ENCODE measurements around the gene EGFLAM. TPM values are rescaled to one million over a fixed set of nuclear protein-coding genes. Genes with fewer than 3 reads are reported as not detected.

EGFLAM gene
- total and polyA plus RNA-seq, 2 experiments from 2014 or later, result 0.24 to 1.9 TPM

DNA sequence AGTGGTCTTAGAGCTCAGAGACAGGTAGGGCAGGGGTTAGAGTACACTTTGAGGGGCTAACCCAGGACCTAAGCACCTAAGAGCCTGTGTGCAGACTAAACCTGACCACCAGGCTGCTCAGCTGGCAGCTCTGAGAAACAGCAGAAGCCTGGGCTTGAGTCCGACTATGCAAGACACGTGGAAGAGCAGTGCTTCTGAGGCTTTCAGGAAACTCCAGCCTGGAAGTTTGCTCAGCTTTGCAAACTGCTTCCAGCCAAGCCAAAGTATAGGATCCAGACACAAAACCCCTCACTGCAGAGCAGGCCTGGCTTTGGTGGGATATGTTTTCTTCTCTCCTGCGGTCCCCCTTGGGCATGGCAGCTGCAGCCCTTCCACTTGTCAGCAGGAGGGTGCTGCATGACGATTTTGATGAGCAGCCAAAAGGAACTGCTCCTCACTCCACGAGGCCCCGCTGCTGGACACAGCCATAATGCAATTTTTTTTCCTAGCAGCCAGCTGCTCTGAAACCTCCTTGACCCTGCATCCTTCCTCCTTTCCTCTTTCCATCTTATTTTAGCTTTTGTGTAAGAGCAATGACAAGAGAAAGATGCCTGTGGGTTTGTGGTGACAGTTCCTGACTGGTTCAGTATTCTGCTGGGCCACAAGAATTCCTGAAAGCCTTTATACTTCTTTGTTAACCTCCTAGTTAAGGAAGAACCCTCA is 175.0 kb downstream of the EGFLAM start:
- no peaks in the 10 kb centered on the region for H4K20me1 ChIP-seq (replicated peaks; ENCODE audit: insufficient read depth)
- H3K4me2 ChIP-seq, result no peak overlapping the region
- H3K27me3 ChIP-seq (ENCODE audit: insufficient read depth), result no peaks in the 10 kb centered on the region
- no peaks in the 10 kb centered on the region for H3F3A ChIP-seq (replicated peaks; ENCODE audit: low read depth)
- no peak overlapping the region for H3K27ac ChIP-seq (ENCODE audit: low read depth)
- peaks cover 2% of the 10 kb centered on the region; the same call in 1 of the 2 replicates for H3K4me1 ChIP-seq (ENCODE audit: insufficient read depth)
- ATAC-seq, result no peak
- no peaks in the 10 kb centered on the region for H3K36me3 ChIP-seq (ENCODE audit: insufficient read depth)
- H3K36me3 Mint-ChIP-seq (ENCODE audit: low read depth), result no peaks in the 10 kb centered on the region
- H3K4me1 Mint-ChIP-seq, result peaks cover 8% of the 10 kb centered on the region; the same call in 1 of the 3 replicates
- H3K4me3 Mint-ChIP-seq, result no peak overlapping the region
- no peaks in the 10 kb centered on the region for H3K9me3 Mint-ChIP-seq
- no peak for DNase-seq (ENCODE audit: low spot score)
- TF ChIP-seq JUNB (IDR thresholded peaks at IDR 0.05; ENCODE audit: unreplicated experiment) (no peak), POLR2AphosphoS5 (IDR thresholded peaks at IDR 0.05; ENCODE audit: low read depth) (no peak), EZH2phosphoT487 (IDR thresholded peaks at IDR 0.05; ENCODE audit: unreplicated experiment) (no peak), NANOG (IDR thresholded peaks at IDR 0.05; ENCODE audit: borderline replicate concordance) (no peak), CREB1 (CRISPR knock-in tag; IDR thresholded peaks at IDR 0.05; ENCODE audit: low read depth) (no peak), EZH2 (IDR thresholded peaks at IDR 0.05; ENCODE audit: low read depth, unreplicated experiment) (no peak)
- TF ChIP-seq, protein P1, sequence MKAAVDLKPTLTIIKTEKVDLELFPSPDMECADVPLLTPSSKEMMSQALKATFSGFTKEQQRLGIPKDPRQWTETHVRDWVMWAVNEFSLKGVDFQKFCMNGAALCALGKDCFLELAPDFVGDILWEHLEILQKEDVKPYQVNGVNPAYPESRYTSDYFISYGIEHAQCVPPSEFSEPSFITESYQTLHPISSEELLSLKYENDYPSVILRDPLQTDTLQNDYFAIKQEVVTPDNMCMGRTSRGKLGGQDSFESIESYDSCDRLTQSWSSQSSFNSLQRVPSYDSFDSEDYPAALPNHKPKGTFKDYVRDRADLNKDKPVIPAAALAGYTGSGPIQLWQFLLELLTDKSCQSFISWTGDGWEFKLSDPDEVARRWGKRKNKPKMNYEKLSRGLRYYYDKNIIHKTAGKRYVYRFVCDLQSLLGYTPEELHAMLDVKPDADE (IDR thresholded peaks at IDR 0.05), result no peak
- TF ChIP-seq, protein P2, sequence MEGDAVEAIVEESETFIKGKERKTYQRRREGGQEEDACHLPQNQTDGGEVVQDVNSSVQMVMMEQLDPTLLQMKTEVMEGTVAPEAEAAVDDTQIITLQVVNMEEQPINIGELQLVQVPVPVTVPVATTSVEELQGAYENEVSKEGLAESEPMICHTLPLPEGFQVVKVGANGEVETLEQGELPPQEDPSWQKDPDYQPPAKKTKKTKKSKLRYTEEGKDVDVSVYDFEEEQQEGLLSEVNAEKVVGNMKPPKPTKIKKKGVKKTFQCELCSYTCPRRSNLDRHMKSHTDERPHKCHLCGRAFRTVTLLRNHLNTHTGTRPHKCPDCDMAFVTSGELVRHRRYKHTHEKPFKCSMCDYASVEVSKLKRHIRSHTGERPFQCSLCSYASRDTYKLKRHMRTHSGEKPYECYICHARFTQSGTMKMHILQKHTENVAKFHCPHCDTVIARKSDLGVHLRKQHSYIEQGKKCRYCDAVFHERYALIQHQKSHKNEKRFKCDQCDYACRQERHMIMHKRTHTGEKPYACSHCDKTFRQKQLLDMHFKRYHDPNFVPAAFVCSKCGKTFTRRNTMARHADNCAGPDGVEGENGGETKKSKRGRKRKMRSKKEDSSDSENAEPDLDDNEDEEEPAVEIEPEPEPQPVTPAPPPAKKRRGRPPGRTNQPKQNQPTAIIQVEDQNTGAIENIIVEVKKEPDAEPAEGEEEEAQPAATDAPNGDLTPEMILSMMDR (conservative IDR thresholded peaks at IDR 0.05; ENCODE audit: low read depth in 2 of 2), result no peak
- no peak overlapping the region for H3K27ac Mint-ChIP-seq
- no peak overlapping the region for H3K4me3 ChIP-seq
- no peak overlapping the region for H2AFZ ChIP-seq
- no peaks in the 10 kb centered on the region for H3K79me2 ChIP-seq (replicated peaks; ENCODE audit: insufficient read depth)
- H3K27me3 Mint-ChIP-seq (ENCODE audit: insufficient read depth, low read depth, poor library complexity), result peaks cover 1% of the 10 kb centered on the region
- H3K9me2 ChIP-seq (ENCODE audit: insufficient read depth), result peaks cover 3% of the 10 kb centered on the region; the same call in 1 of the 2 replicates

DNA sequence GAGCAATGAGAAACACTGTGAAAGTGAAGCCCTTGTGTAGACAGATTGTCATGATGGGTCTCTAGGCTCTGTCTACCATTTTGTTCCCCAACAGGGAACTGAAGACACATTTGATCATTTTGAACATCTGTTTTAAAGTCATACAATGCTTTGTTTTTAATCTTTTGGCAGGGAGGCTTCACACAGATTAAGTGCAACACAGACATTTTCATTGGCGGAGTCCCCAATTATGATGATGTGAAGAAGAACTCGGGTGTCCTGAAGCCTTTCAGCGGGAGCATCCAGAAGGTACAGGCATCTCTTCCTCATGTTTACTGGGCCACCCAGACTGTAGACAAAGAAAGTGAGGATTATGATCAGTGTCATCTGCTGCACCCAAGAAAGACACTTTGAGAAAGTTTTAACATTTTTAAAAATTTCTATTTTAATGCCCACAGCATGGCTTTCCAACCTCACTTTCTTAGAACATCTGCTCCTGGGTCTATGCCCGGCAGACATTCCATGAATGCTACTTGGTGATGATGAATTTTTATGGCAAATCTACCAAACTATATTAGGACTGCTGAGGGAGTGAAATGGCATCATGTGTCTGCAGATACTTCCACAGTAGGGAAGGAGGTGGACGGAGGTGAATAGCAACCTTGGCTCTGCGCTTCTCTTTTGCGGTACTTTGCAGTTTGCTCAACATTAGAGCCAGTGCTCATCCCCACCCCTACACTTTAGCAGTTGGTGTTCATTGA is 176.8 kb downstream of the EGFLAM start:
- H3F3A ChIP-seq (replicated peaks; ENCODE audit: low read depth), result no peaks in the 10 kb centered on the region
- Mint-ChIP-seq H3K27ac (no peak overlapping the region), H3K4me1 (peaks cover 6% of the 10 kb centered on the region; the same call in 1 of the 3 replicates), H3K36me3 (ENCODE audit: low read depth) (no peaks in the 10 kb centered on the region), H3K4me3 (no peak overlapping the region), H3K27me3 (ENCODE audit: insufficient read depth, low read depth, poor library complexity) (no peaks in the 10 kb centered on the region), H3K9me3 (no peaks in the 10 kb centered on the region)
- H3K4me2 ChIP-seq, result no peak overlapping the region
- H4K20me1 ChIP-seq (replicated peaks; ENCODE audit: insufficient read depth), result no peaks in the 10 kb centered on the region
- no peaks in the 10 kb centered on the region for H3K36me3 ChIP-seq (ENCODE audit: insufficient read depth)
- H3K4me3 ChIP-seq, result no peak overlapping the region
- no peak overlapping the region for H3K27ac ChIP-seq (ENCODE audit: low read depth)
- no peak for TF ChIP-seq CREB1 (CRISPR knock-in tag; IDR thresholded peaks at IDR 0.05; ENCODE audit: low read depth)
- TF ChIP-seq, protein P3, sequence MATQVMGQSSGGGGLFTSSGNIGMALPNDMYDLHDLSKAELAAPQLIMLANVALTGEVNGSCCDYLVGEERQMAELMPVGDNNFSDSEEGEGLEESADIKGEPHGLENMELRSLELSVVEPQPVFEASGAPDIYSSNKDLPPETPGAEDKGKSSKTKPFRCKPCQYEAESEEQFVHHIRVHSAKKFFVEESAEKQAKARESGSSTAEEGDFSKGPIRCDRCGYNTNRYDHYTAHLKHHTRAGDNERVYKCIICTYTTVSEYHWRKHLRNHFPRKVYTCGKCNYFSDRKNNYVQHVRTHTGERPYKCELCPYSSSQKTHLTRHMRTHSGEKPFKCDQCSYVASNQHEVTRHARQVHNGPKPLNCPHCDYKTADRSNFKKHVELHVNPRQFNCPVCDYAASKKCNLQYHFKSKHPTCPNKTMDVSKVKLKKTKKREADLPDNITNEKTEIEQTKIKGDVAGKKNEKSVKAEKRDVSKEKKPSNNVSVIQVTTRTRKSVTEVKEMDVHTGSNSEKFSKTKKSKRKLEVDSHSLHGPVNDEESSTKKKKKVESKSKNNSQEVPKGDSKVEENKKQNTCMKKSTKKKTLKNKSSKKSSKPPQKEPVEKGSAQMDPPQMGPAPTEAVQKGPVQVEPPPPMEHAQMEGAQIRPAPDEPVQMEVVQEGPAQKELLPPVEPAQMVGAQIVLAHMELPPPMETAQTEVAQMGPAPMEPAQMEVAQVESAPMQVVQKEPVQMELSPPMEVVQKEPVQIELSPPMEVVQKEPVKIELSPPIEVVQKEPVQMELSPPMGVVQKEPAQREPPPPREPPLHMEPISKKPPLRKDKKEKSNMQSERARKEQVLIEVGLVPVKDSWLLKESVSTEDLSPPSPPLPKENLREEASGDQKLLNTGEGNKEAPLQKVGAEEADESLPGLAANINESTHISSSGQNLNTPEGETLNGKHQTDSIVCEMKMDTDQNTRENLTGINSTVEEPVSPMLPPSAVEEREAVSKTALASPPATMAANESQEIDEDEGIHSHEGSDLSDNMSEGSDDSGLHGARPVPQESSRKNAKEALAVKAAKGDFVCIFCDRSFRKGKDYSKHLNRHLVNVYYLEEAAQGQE (IDR thresholded peaks at IDR 0.05; ENCODE audit: unreplicated experiment), result no peak
- H3K9me2 ChIP-seq (ENCODE audit: insufficient read depth), result peaks cover 3% of the 10 kb centered on the region; the same call in 1 of the 2 replicates
- no peak for ATAC-seq
- H3K79me2 ChIP-seq (replicated peaks; ENCODE audit: insufficient read depth), result no peaks in the 10 kb centered on the region
- H3K4me1 ChIP-seq (ENCODE audit: insufficient read depth), result no peaks in the 10 kb centered on the region
- H3K27me3 ChIP-seq (ENCODE audit: insufficient read depth), result no peaks in the 10 kb centered on the region
- DNase-seq (ENCODE audit: low spot score), result no peak
- no peak overlapping the region for H2AFZ ChIP-seq

Measured in GM23338 (cell line).